ENCODE data around the gene KDR.

DNA sequence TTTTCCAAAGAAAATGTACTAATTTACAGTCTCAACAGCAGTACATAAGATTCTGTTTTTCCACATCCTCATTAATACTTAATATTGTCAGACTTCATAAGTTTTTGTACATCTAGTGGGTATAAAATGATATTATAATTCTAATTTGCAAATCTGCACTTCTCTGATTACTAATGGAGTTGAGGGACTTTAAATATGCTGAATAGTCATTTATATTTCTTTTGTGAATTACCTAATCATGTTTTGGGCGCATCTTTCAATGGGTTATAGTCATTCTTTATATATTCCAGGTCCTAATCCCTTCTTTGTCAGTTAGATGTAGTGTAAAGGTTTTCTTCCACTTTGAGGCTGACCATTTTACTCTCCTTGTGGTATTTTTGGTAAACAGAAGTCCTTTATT is 96.1 kb downstream of the KDR start:
- TF ChIP-seq, protein P1, sequence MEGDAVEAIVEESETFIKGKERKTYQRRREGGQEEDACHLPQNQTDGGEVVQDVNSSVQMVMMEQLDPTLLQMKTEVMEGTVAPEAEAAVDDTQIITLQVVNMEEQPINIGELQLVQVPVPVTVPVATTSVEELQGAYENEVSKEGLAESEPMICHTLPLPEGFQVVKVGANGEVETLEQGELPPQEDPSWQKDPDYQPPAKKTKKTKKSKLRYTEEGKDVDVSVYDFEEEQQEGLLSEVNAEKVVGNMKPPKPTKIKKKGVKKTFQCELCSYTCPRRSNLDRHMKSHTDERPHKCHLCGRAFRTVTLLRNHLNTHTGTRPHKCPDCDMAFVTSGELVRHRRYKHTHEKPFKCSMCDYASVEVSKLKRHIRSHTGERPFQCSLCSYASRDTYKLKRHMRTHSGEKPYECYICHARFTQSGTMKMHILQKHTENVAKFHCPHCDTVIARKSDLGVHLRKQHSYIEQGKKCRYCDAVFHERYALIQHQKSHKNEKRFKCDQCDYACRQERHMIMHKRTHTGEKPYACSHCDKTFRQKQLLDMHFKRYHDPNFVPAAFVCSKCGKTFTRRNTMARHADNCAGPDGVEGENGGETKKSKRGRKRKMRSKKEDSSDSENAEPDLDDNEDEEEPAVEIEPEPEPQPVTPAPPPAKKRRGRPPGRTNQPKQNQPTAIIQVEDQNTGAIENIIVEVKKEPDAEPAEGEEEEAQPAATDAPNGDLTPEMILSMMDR (conservative IDR thresholded peaks at IDR 0.05): no peak
- TF ChIP-seq EZH2 (IDR thresholded peaks at IDR 0.05; ENCODE audit: low read depth): no peak
